Measurements from ENCODE around the gene SLC24A2. TPM values are rescaled to one million over a fixed set of nuclear protein-coding genes. Genes with fewer than 3 reads are reported as not detected.

Gene SLC24A2
- polyA plus RNA-seq, 1 of the 3 experiments (the other 2 are of a cell fraction) = not detected

- Histone ChIP-seq H3F3A (replicated peaks; ENCODE audit: insufficient read depth) (no peaks in the 10 kb centered on the region), H2AFZ (ENCODE audit: low read depth) (no peak overlapping the region), H3K27ac (ENCODE audit: low read depth in 2 of 2, low read length in 1 of 2) (no peak overlapping the region), H3K36me3 (replicated peaks in 1 of 2; ENCODE audit: control insufficient read depth in 1 of 2, insufficient read depth in 2 of 2, low read length in 1 of 2) (no peaks in the 10 kb centered on the region), H4K20me1 (ENCODE audit: insufficient read depth) (no peaks in the 10 kb centered on the region), H3K4me2 (no peak overlapping the region), H3K4me3 (ENCODE audit: low read depth in 2 of 2, low read length in 1 of 2) (no peak overlapping the region), H3K4me1 (ENCODE audit: control insufficient read depth in 1 of 2, insufficient read depth in 2 of 2, low read depth in 1 of 2, low read length in 1 of 2) (no peaks in the 10 kb centered on the region), H3K27me3 (ENCODE audit: insufficient read depth) (no peaks in the 10 kb centered on the region), H3K9ac (no peak overlapping the region), H3K9me2 (no peaks in the 10 kb centered on the region), H3K9me3 (no peaks in the 10 kb centered on the region), H3K79me2 (ENCODE audit: insufficient read depth) (no peaks in the 10 kb centered on the region)
- ChIA-PET CTCF (interaction anchor here (1.0 kb wide), 1 partner anchor 121 kb away, joined by 3 read pairs; no protein-coding TSS in a partner anchor), POLR2A (no interaction called here)
- TF ChIP-seq YY1 (IDR thresholded peaks at IDR 0.05; ENCODE audit: low read depth) = no peak
- TF ChIP-seq FOSL2 (IDR thresholded peaks at IDR 0.05; ENCODE audit: borderline replicate concordance, low read depth) = no peak
- no peak for TF ChIP-seq JUND (IDR thresholded peaks at IDR 0.05)
- no peak for DNase-seq
- WGBS (ENCODE audit: low lambda C conversion rate) = 34% methylated on average over 5 of the region's 5 CpGs
These were observed 17.9 kb downstream of the SLC24A2 start for GRCh38 chr9:19770973-19771372.

GRCh38 chr9:19769213-19769612, 19.6 kb downstream of the SLC24A2 start:
- Histone ChIP-seq H4K20me1 (ENCODE audit: insufficient read depth) (no peaks in the 10 kb centered on the region), H3K9me3 (no peaks in the 10 kb centered on the region), H3K9me2 (no peaks in the 10 kb centered on the region), H3K36me3 (replicated peaks in 1 of 2; ENCODE audit: control insufficient read depth in 1 of 2, insufficient read depth in 2 of 2, low read length in 1 of 2) (no peaks in the 10 kb centered on the region), H3K27ac (ENCODE audit: low read depth in 2 of 2, low read length in 1 of 2) (no peak overlapping the region), H3K4me3 (ENCODE audit: low read depth in 2 of 2, low read length in 1 of 2) (no peak overlapping the region), H3K9ac (no peak overlapping the region), H2AFZ (ENCODE audit: low read depth) (no peak overlapping the region), H3K79me2 (ENCODE audit: insufficient read depth) (no peaks in the 10 kb centered on the region), H3K27me3 (ENCODE audit: insufficient read depth) (no peaks in the 10 kb centered on the region), H3K4me2 (no peak overlapping the region), H3F3A (replicated peaks; ENCODE audit: insufficient read depth) (no peaks in the 10 kb centered on the region), H3K4me1 (ENCODE audit: control insufficient read depth in 1 of 2, insufficient read depth in 2 of 2, low read depth in 1 of 2, low read length in 1 of 2) (no peaks in the 10 kb centered on the region)
- 4% methylated on average over 3 of the region's 3 CpGs for WGBS (ENCODE audit: low lambda C conversion rate)
- DNase-seq = no peak
- POLR2A ChIA-PET = no interaction called here
- TF ChIP-seq GATA2 (CRISPR knock-in tag; IDR thresholded peaks at IDR 0.05) (no peak), USF2 (IDR thresholded peaks at IDR 0.05; ENCODE audit: borderline replicate concordance, low read depth, low read length) (no peak), SIN3A (IDR thresholded peaks at IDR 0.05; ENCODE audit: borderline replicate concordance, low read depth, low read length) (no peak), POLR2AphosphoS5 (IDR thresholded peaks at IDR 0.05; ENCODE audit: low read depth, low read length) (no peak), NFIC (IDR thresholded peaks at IDR 0.05; ENCODE audit: borderline replicate concordance) (no peak), NRF1 (IDR thresholded peaks at IDR 0.05; ENCODE audit: low read depth, low read length) (no peak), GABPA (IDR thresholded peaks at IDR 0.05; ENCODE audit: low read depth) (no peak), MAX (IDR thresholded peaks at IDR 0.05; ENCODE audit: low read depth) (no peak), IRF3 (IDR thresholded peaks at IDR 0.05; ENCODE audit: low read depth, low read length) (no peak), FOSL2 (IDR thresholded peaks at IDR 0.05; ENCODE audit: borderline replicate concordance, low read depth) (no peak)
- CTCF ChIA-PET = no interaction called here
